Panc1 (cell line): ENCODE measurements around the gene PGM3. TPM values are rescaled to one million over a fixed set of nuclear protein-coding genes. Genes with fewer than 3 reads are reported as not detected.

Experiments
- ATAC-seq: fragments of 200-7000 bp; cut with Tn5 transposase; 2 replicates; pipeline ENCODE4 v1.9.1; 2020; ENCODE audit warnings: mild to moderate bottlenecking, moderate library complexity
- BruUV-seq: library from RNA; stranded (reverse); fragments of 400-500 nt; replicated peaks from 2 replicates; lab custom pipeline; 2021; lab: Mats Ljungman, UMichigan
- CTCF ChIA-PET: fragments of 300-600 bp; sonication (Branson Sonifier 250); formaldehyde crosslinking; loops from one replicate; lab custom pipeline; 2022; ENCODE audit warnings: antibody characterized with exemption; lab: Charles Lee
- POLR2A ChIA-PET: fragments of 300-600 bp; sonication (Branson Sonifier 250); formaldehyde crosslinking; loops from one replicate; lab custom pipeline; 2022; ENCODE audit warnings: antibody characterized with exemption; lab: Charles Lee
- DNase-seq: peaks from one replicate; pipeline ENCODE4 v3.0.0-alpha.2; 2010; ENCODE audit warnings: low read depth, low spot score
- H3K27ac ChIP-seq: 2 replicates; pipeline ENCODE4 v1.5.1; 2011; ENCODE audit warnings: mild to moderate bottlenecking, low read length, inconsistent platforms
- H3K27me3 ChIP-seq: fragments of 200-500 bp; sonication (Bioruptor generic); 2 replicates; pipeline ENCODE4 v1.6.0; 2014; ENCODE audit warnings: low read length, inconsistent platforms; ENCODE audit not compliant: control insufficient read depth, insufficient read depth
- H3K36me3 ChIP-seq: fragments of 200-500 bp; sonication (Bioruptor generic); 2 replicates; pipeline ENCODE4 v1.5.1; 2014; ENCODE audit warnings: inconsistent platforms, mild to moderate bottlenecking, low read length, moderate library complexity; ENCODE audit not compliant: control insufficient read depth, insufficient read depth
- H3K4me1 ChIP-seq: 2 replicates; pipeline ENCODE4 v1.5.1; 2011; ENCODE audit warnings: inconsistent platforms, mild to moderate bottlenecking, low read length, moderate library complexity; ENCODE audit not compliant: control insufficient read depth, insufficient read depth
- H3K4me3 ChIP-seq, 2 experiments: 2 replicates each; pipeline ENCODE4 v1.5.1; 2011 to 2012; ENCODE audit warnings: low read depth in 2 of 2, low read length in 2 of 2, mild to moderate bottlenecking in 2 of 2, inconsistent platforms in 1 of 2, moderate library complexity in 1 of 2
- H3K9me3 ChIP-seq: fragments of 200-500 bp; sonication (Bioruptor generic); 2 replicates; pipeline ENCODE4 v1.5.1; 2014; ENCODE audit warnings: low read depth, mild to moderate bottlenecking, inconsistent platforms, low read length, moderate library complexity; ENCODE audit not compliant: control insufficient read depth, insufficient read depth
- POLR2AphosphoS5 ChIP-seq: IDR thresholded peaks from 2 replicates; pipeline ENCODE4 v1.6.1; 2012; ENCODE audit warnings: mild to moderate bottlenecking, low read depth, low read length, moderate library complexity
- SIN3A ChIP-seq: IDR thresholded peaks from 2 replicates; pipeline ENCODE4 v1.6.1; 2012; ENCODE audit warnings: low read depth, mild to moderate bottlenecking, low read length, moderate library complexity, borderline replicate concordance; ENCODE audit not compliant: insufficient read depth
- TCF7L2 ChIP-seq: IDR thresholded peaks from 2 replicates; pipeline ENCODE4 v1.6.1; 2011; ENCODE audit warnings: mild to moderate bottlenecking, low read depth, low read length, inconsistent platforms
- in situ Hi-C: cut with HindIII; loops from 2 replicates; pipeline ENCODE4 v1.10.0; 2016; ENCODE audit warnings: low sequenced_read_pairs, low pct_unique_long_range_greater_than_20kb
- intact Hi-C: fragments of 100-400 bp; cut with micrococcal nuclease; formaldehyde crosslinking; loops from one replicate; pipeline ENCODE4 v1.10.0; 2022; ENCODE audit not compliant: unreplicated experiment
- total RNA-seq: library from RNA; stranded (reverse); gene quantifications from one replicate; pipeline ENCODE4 v1.2.1, GENCODE V29; 2021; ENCODE audit not compliant: unreplicated experiment
- TF ChIP-seq, protein P1 (sequence below): fragments of 450-650 bp; IDR thresholded peaks from 2 replicates; pipeline ENCODE4 v1.5.1; 2017; ENCODE audit warnings: mild to moderate bottlenecking
- TF ChIP-seq, protein P2 (sequence below), 2 experiments: IDR thresholded peaks; 2 replicates each; pipeline ENCODE4 v1.6.1; 2011 to 2012; ENCODE audit warnings: low read depth in 2 of 2, control low read depth in 1 of 2, low read length in 1 of 2, mild to moderate bottlenecking in 1 of 2, moderate library complexity in 1 of 2; ENCODE audit not compliant: insufficient read depth in 1 of 2

PGM3 gene
- total RNA-seq, 1 experiment from 2014 or later: 55.2 TPM

DNA sequence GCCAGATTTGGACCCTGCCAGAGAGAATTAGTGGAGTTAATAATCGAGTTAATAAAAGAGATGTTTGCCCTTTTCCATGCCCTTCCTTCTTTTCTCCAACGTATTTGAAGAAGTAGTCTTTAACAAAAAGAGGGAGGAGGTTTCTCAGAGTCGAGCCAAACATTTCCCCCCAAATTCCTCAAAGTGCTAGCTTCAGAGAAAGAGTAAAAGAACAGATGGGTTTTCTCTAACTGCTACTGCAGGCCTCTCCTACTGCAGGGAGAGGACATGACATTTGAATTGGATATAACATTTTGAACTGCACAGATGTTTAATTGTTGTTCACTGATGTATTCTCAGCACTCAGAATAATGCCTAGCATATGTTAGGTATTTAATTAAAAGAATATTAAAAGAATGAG is 25.6 kb upstream of the PGM3 start:
- in situ Hi-C loops: no loop called here
- Histone ChIP-seq H3K4me1 (no peaks in the 10 kb centered on the region), H3K27ac (no peak overlapping the region), H3K27me3 (no peaks in the 10 kb centered on the region), H3K4me3 (no peak overlapping the region), H3K9me3 (no peaks in the 10 kb centered on the region), H3K36me3 (no peaks in the 10 kb centered on the region)
- POLR2A ChIA-PET: no interaction called here
- CTCF ChIA-PET: no interaction called here
- ATAC-seq (no peak), DNase-seq (no peak)
- intact Hi-C loops: no loop called here
- TF ChIP-seq SIN3A (no peak), TCF7L2 (no peak), POLR2AphosphoS5 (no peak)
- TF ChIP-seq, protein P1, sequence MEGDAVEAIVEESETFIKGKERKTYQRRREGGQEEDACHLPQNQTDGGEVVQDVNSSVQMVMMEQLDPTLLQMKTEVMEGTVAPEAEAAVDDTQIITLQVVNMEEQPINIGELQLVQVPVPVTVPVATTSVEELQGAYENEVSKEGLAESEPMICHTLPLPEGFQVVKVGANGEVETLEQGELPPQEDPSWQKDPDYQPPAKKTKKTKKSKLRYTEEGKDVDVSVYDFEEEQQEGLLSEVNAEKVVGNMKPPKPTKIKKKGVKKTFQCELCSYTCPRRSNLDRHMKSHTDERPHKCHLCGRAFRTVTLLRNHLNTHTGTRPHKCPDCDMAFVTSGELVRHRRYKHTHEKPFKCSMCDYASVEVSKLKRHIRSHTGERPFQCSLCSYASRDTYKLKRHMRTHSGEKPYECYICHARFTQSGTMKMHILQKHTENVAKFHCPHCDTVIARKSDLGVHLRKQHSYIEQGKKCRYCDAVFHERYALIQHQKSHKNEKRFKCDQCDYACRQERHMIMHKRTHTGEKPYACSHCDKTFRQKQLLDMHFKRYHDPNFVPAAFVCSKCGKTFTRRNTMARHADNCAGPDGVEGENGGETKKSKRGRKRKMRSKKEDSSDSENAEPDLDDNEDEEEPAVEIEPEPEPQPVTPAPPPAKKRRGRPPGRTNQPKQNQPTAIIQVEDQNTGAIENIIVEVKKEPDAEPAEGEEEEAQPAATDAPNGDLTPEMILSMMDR: no peak
- TF ChIP-seq, protein P2, sequence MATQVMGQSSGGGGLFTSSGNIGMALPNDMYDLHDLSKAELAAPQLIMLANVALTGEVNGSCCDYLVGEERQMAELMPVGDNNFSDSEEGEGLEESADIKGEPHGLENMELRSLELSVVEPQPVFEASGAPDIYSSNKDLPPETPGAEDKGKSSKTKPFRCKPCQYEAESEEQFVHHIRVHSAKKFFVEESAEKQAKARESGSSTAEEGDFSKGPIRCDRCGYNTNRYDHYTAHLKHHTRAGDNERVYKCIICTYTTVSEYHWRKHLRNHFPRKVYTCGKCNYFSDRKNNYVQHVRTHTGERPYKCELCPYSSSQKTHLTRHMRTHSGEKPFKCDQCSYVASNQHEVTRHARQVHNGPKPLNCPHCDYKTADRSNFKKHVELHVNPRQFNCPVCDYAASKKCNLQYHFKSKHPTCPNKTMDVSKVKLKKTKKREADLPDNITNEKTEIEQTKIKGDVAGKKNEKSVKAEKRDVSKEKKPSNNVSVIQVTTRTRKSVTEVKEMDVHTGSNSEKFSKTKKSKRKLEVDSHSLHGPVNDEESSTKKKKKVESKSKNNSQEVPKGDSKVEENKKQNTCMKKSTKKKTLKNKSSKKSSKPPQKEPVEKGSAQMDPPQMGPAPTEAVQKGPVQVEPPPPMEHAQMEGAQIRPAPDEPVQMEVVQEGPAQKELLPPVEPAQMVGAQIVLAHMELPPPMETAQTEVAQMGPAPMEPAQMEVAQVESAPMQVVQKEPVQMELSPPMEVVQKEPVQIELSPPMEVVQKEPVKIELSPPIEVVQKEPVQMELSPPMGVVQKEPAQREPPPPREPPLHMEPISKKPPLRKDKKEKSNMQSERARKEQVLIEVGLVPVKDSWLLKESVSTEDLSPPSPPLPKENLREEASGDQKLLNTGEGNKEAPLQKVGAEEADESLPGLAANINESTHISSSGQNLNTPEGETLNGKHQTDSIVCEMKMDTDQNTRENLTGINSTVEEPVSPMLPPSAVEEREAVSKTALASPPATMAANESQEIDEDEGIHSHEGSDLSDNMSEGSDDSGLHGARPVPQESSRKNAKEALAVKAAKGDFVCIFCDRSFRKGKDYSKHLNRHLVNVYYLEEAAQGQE (IDR thresholded peaks at IDR 0.05; ENCODE audit: insufficient read depth in 1 of 2, low read depth in 2 of 2, low read length in 1 of 2): no peak
- no TSS peak for BruUV-seq

DNA sequence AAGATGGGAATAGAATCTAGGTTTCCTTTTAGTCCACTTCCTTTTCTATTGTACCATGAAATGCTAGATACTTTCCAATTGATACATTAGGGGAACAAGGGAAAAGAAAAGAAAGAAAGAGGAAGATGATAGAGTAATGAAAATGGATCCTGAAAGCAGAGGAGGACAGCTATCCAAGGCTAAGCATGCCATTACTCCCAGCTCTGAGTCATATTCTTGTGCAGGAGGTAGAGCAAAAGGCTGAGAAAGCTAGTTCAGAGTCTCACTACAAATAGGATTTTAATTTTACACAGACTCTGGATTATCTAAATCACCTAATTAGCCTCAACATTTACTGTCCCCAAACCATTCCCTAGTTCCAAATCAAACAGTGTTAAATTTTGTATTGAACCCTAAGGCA is 23.7 kb upstream of the PGM3 start:
- Histone ChIP-seq H3K36me3 (no peaks in the 10 kb centered on the region), H3K27ac (no peak overlapping the region), H3K9me3 (no peaks in the 10 kb centered on the region), H3K4me3 (no peak overlapping the region), H3K27me3 (no peaks in the 10 kb centered on the region), H3K4me1 (no peaks in the 10 kb centered on the region)
- in situ Hi-C loops (no loop called here), intact Hi-C loops (no loop called here)
- BruUV-seq: no TSS peak
- TF ChIP-seq TCF7L2 (no peak), POLR2AphosphoS5 (no peak), SIN3A (no peak)
- TF ChIP-seq, protein P2 (IDR thresholded peaks at IDR 0.05; ENCODE audit: insufficient read depth in 1 of 2, low read depth in 2 of 2, low read length in 1 of 2): no peak
- TF ChIP-seq, protein P1: no peak
- DNase-seq: no peak
- ChIA-PET POLR2A (no interaction called here), CTCF (no interaction called here)
- no peak for ATAC-seq
